SJCRH30 (cell line): ENCODE data around the gene NKX1-2. TPM values are rescaled to one million over a fixed set of nuclear protein-coding genes. Genes with fewer than 3 reads are reported as not detected.

Experiments
- total RNA-seq: library from RNA; depleted of rRNA; stranded (reverse); fragments of >200 nt; shearing (Covaris generic); gene quantifications from 2 replicates; pipeline ENCODE4 v1.2.3, GENCODE V29; 2014; rRNA removed

NKX1-2 gene
- total RNA-seq, 1 experiment from 2014 or later, result 0.24 TPM

Other genes starting within 250 kb of the NKX1-2 start
- gene OAT, start 31.1 kb downstream of the NKX1-2 start, total RNA-seq, result 99.3 and 99.4 TPM in 2 replicates
- 2.6 and 2.9 TPM in 2 replicates for gene LHPP, start 11.8 kb upstream of the NKX1-2 start, total RNA-seq